HG03469 (cell line): ENCODE results near the gene NAGPA.
A peak's percentile ranks its signal among the peaks of the same experiment; 100 is the strongest.

Experiments used
- ATAC-seq: cut with Tn5 transposase; IDR thresholded peaks from one replicate; pipeline ENCODE4 v1.9.1; 2021; ENCODE audit warnings: mild to moderate bottlenecking, moderate library complexity, moderate number of reproducible peaks; ENCODE audit not compliant: unreplicated experiment

NAGPA gene

DNA sequence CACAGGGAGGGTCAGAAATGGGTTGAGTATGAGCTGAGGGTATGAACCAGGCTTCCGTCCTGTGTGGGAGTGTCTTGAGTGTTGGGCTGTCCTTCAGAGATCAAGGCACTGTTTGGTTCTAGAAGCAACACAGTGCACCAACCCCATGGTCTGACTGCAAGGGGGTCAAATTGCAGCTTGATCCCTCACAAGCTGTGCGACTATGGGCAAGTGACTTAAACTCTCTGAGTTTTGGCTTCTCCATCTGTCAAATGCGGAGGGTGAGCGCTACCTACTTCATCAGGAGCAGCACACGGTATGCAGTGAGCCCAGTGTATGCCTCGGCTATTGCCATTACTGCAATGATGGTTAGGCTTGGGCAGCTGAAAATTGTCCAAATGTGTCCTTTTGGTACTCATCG, 54.6 kb downstream of the NAGPA start:
- ATAC-seq, result no peak

DNA sequence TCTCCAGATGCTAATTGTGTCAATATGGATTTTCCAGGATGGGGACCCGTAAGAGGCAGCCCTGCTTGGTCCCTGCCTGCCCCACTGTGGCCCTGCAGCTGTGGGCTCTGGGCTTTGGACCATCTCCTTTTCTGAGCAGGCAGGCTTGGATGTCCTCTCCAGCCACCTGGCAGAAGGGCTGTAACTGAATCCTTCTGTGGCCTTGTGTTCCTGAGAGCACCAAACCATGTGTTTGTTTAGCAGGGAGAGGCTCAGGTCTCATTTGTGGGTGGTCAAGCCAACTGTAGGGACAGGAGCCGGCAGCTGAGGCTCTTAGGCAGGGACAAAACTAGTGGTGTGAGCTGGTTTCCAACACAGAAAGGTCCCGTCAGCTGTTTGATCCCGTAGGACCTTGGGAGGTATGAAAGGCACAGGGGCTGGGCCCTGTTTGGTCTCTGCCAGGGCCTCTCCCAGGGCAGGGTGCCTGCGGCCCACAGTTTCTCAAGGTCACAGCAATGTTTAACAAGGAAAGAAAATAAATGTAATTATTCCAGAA, 57.1 kb downstream of the NAGPA start:
- no peak for ATAC-seq

DNA sequence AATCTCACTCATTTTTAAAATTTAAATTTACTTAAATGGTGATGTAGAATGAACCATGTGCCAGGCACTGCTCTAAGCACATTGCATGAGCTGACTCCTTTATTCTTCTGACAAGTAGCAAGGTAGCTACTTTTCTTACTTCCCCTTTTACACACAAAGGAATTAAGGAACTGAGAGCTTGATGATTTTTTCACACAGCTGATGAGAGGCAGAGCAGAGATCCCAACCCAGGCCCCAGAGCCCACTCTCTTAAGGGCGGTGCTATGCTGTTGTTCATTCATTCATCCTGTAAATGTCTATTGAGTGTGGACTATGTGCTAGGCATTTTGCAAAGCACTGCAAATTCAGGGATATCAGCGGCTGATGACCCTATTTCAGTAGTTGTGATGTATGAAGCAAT, 57.7 kb downstream of the NAGPA start:
- ATAC-seq, result peak; percentile 99
